SJCRH30 (cell line): ENCODE results near the gene PXN. TPM values are rescaled to one million over a fixed set of nuclear protein-coding genes. Genes with fewer than 3 reads are reported as not detected.
"Not testable (repeated sequence)": the region's sequence is repeated elsewhere in the genome, so short reads cannot be mapped to it uniquely, and the experiment has no call there.

Experiments
- DNase-seq, 2 experiments: peaks; one replicate each; pipeline ENCODE4 v3.0.0-alpha.2; 2015 to 2020
- H3K27ac ChIP-seq: fragments of 250-450 bp; sonication (Bioruptor Pico); 2 replicates; pipeline ENCODE4 v1.5.1; 2020; ENCODE audit warnings: mild to moderate bottlenecking, moderate library complexity
- H3K27me3 ChIP-seq: fragments of 250-450 bp; sonication (Bioruptor Pico); 2 replicates; pipeline ENCODE4 v1.5.1; 2020; ENCODE audit warnings: mild to moderate bottlenecking, moderate library complexity
- H3K36me3 ChIP-seq: fragments of 250-450 bp; sonication (Bioruptor Pico); 2 replicates; pipeline ENCODE4 v1.5.1; 2020; ENCODE audit warnings: mild to moderate bottlenecking, moderate library complexity
- H3K4me1 ChIP-seq: fragments of 250-450 bp; sonication (Bioruptor Pico); 2 replicates; pipeline ENCODE4 v1.5.1; 2020; ENCODE audit warnings: mild to moderate bottlenecking, moderate library complexity
- H3K4me3 ChIP-seq: fragments of 250-450 bp; sonication (Bioruptor Pico); 2 replicates; pipeline ENCODE4 v1.5.1; 2020; ENCODE audit warnings: mild to moderate bottlenecking, moderate library complexity
- H3K9me3 ChIP-seq: fragments of 250-450 bp; sonication (Bioruptor Pico); replicated peaks from 2 replicates; pipeline ENCODE4 v1.5.1; 2020; ENCODE audit warnings: mild to moderate bottlenecking, moderate library complexity
- total RNA-seq: library from RNA; depleted of rRNA; stranded (reverse); fragments of >200 nt; shearing (Covaris generic); gene quantifications from 2 replicates; pipeline ENCODE4 v1.2.3, GENCODE V29; 2014

Gene PXN
- total RNA-seq, 1 experiment from 2014 or later: 29.7 TPM

DNA sequence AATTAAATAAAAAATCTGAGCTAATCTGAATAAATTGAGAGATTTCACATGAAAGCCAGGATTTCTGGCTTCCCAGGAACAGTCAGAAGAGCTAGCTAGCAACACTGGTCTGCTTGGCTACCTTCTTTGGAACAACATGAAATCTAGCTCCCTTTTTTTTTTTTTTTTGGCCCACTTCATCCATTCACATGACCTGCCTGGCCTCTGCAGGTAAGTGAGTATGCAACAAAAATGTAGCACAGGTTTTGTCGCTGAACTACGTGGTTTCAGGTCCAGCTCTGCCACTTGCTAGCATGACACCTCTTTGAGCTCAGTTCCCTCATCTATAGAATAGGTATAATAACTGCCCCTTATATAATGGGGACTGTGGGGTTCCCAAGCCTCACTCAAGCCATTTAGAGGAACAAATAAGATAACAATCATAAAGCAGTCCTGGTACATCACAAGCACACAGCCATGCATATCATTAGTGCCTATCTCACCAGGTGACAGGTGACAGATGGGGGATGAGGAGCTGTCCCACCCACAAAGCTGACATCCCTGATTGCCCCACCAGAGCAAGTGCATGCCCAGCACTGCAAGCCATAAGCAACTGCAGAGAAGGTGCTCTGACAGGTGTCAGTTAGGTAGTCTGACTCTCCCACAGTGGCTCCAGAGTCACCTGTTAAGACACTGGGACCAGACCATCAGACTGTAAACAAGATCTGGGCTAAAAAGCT lies 25.6 kb downstream of the PXN start:
- Histone ChIP-seq H3K27ac (no peak overlapping the region), H3K36me3 (no peaks in the 10 kb centered on the region), H3K9me3 (no peaks in the 10 kb centered on the region), H3K4me1 (peaks cover 34% of the 10 kb centered on the region), H3K4me3 (no peak overlapping the region), H3K27me3 (no peaks in the 10 kb centered on the region)
- DNase-seq: no peak

DNA sequence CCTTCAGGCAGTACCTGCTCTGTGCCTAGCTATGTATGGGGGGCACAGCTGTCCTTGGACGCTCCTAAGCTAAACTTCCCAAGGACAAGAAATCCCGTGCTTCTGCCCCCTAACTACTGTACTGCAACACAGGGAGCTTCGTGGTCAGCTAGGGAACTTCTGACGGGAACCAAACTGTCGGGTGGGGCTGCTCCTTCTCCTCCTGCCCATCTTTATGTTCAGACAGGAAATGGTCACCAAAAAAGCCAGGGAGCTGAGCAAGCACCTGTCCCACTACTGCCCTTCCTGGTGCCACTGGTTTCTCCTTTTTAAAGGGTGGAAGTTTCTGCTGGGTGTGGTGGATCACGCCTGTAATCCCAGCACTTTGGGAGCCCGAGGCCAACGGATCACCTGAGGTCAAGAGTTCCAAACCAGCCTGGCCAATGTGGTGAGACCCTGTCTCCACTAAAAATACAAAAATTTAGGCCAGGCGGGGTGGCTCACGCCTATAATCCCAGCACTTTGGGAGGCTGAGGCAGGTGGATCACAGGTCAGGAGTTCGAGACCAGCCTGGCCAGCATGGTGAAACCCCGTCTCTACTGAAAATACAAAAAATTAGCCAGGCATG lies 26.6 kb downstream of the PXN start:
- DNase-seq: no peak
- no peak overlapping the region for H3K4me3 ChIP-seq
- no peaks in the 10 kb centered on the region for H3K9me3 ChIP-seq
- no peaks in the 10 kb centered on the region for H3K27me3 ChIP-seq
- H3K36me3 ChIP-seq: no peaks in the 10 kb centered on the region
- H3K27ac ChIP-seq: no peak overlapping the region
- peaks cover 39% of the 10 kb centered on the region for H3K4me1 ChIP-seq

DNA sequence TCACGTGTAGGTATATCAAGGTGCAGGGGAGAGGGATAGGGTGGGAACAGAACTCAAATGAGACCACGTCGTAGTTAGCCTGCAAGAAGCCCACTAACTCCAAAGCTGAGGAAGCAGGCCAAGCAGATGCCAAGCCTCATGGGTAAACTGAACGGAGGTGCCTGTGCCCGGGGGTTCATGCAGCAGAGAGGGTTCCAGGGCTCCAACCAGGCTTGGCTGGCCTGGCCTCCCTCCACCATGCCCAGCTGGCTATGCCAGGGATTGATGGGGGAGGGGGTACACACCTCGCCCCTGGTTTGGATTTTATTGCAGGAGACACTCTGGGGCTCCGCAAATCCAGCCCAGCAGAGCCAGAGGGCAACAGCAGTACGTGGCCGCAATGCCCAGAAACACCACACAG lies 27.3 kb downstream of the PXN start:
- Histone ChIP-seq H3K36me3 (no peaks in the 10 kb centered on the region), H3K4me3 (no peak overlapping the region), H3K27ac (no peak overlapping the region), H3K4me1 (peaks cover 39% of the 10 kb centered on the region), H3K27me3 (no peaks in the 10 kb centered on the region), H3K9me3 (no peaks in the 10 kb centered on the region)
- no peak for DNase-seq

DNA sequence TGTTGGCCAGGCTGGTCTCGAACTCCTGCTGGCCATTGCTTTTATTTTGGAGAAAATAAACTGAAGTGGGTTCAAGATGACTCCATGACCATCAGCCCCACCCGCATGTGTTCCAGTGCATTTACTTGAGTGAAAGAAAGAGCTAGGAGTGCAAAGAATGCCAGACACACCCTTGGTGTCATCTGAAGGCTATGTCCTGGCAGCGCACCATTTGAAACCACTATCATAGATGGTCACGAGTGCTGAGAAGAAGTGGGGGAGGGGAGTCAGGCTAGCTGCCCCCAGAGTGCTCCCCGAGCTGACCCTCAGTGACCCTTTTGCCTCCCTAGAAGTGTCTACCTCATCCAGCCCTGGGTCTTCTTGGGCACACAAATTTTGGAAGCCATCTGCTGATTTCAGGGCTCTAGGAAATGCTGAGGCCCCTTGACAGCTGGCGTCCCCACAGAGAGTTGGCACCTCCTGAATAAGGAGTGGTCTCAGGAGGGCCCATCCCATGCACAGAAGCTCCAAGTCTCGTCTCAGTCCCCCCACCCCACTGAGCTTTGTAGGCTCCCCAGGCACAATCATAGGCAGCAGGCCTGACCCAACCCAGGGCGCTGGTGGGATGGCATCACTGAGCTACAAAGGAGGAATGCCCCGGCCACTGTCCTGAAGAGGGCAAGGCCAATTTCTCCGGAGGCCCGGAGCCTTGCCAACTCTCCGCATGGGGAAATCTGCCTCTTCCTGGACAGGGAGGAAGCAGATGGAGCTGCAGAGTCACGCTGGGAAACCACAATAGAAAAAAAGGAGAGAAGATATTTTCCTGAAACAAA lies 28.0 kb downstream of the PXN start:
- DNase-seq: no peak
- Histone ChIP-seq H3K27ac (no peak overlapping the region), H3K4me1 (peaks cover 46% of the 10 kb centered on the region), H3K4me3 (no peak overlapping the region), H3K27me3 (no peaks in the 10 kb centered on the region), H3K36me3 (no peaks in the 10 kb centered on the region), H3K9me3 (no peaks in the 10 kb centered on the region)

DNA sequence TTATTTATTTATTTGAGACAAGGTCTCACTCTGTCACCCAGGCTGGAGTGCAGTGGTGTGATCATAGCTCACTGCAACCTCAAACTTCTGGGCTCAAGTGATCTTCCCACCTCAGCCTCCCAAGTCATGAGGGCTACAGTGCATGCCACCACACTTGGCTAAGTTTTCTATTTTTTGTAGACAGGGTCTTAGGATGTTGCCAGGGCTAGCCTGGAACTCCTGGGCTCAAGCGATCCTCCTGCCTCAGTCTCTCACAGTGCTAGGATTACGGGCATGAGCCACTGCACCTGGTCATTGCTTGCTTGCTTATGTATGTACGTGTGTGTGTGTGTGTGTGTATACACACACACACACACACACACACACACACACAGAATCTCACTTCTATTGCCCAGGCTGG lies 28.7 kb downstream of the PXN start:
- H3K4me1 ChIP-seq: peaks cover 53% of the 10 kb centered on the region
- not testable (repeated sequence) for H3K36me3 ChIP-seq, H3K4me3 ChIP-seq, H3K27me3 ChIP-seq, DNase-seq, H3K9me3 ChIP-seq, H3K27ac ChIP-seq

DNA sequence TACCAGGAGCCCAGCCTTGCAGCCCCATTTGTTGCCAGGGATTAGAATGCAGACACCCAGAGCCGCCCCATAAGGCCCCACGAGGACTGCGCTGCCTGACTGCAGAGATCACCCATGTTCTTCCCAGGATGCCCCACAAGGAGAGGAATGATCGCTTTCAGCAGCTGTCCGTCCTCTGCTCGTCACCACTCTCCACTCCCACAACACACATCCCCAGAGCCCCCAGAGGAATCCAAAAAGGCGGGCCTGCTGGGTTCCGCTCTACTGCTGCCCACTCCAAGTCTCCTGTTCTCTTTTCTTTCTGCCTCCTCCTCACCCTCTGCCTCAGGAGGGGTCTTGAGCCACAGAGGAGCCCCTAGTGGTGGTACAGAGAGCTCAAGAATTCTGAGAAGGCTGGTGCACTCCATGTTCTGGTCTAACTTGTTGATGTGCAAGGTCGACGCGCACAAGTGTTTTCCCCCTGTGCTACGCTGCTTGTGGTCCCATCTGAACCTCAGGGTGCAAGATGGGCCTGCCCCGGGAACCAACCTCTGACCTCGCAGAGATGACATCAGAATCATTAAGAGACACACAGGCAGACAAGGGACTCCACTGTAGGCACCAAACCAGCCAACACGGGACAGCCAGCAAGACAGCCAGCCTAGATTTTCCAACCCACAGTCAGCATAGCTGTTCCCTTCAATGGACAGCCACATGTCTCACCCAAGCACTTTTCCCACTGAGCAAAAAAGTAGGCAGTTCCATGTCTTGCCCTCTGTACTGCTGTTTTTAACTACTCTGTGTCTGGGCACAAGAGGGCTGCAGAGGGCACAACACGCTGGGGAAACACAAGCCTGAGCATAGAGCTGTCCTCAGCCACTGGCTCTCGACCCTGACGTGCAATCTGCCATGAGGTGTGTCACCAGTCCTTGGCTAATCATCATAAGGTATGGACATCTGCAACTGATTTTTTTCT lies 29.9 kb downstream of the PXN start:
- Histone ChIP-seq H3K9me3 (no peaks in the 10 kb centered on the region), H3K27me3 (no peaks in the 10 kb centered on the region), H3K4me1 (peaks cover 65% of the 10 kb centered on the region), H3K36me3 (no peaks in the 10 kb centered on the region), H3K27ac (peak overlapping the region; percentile 98), H3K4me3 (peak overlapping the region; percentile 40)
- peak; percentile 93 to 94 for DNase-seq

DNA sequence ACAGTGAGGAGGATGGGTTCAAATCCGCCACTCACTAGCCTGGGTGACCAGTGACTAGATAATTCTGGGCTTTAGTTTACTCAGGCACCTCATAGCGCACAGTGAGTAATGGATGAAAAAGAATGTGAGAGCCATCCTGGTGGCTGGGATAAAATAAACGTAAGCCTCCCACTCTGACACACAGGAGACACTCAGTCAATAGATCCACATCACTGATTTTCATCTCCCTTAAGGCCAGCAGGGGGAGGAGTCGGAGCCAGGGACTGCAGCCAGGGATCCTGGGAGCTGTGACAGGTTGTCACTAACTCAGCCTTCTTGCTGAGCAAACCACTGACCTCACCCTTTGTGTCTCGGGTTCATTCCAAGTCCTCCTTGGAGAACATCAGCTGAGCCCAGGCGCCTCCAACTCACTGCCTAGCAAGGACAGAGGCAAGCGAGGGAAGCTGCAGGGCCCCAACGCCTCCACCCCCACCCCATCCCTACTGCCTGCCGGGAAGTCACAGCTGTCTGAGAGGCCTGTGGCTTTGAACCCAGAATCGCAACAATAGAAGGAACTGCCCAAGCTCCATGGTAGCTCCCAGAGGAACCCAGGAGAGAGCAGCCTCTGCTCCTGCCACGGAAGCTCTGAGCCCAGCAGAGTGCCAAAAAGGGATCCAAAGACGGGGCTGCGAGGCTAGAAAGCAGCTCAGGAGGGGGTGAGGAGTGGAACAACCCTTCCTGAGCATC lies 30.7 kb downstream of the PXN start:
- Histone ChIP-seq H3K9me3 (no peaks in the 10 kb centered on the region), H3K4me1 (peaks cover 71% of the 10 kb centered on the region), H3K27ac (peak overlapping the region; percentile 98), H3K27me3 (no peaks in the 10 kb centered on the region), H3K4me3 (peak overlapping the region; percentile 40), H3K36me3 (no peaks in the 10 kb centered on the region)
- DNase-seq: peak; percentile 85 to 87

DNA sequence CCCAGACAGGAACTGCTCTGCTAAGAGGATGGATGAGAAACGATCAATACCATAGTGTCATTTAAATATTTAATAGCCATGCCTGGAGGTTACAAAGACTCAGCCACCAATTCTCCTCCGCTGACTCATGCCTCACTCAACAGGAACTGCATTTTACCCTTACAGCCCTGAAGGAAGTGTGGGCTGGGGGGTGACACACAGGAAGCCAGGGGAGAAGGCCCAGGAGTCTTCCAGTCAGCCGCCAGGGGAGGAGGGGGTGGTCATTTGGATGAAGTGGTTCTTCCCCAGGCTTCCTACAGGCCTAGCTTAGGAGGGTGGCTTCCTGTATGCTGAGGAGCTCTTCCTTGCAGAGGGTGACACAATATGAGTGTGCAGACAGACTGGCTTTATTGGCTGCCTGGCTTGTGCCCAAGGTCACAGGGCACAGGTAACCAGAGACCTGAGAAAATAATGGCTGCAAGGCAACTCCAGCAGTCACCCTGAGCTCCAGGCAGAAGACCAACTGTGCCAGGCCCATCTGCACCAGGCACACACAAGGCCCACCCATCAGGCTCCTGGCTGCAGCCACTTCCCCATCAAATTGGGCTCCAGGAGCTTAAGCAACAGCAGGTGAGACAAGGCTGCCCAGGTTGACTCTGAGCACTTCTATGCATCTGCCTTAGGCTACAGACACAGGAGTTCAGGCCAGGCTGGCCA lies 34.1 kb downstream of the PXN start:
- Histone ChIP-seq H3K9me3 (no peaks in the 10 kb centered on the region), H3K4me1 (peaks cover 75% of the 10 kb centered on the region), H3K36me3 (no peaks in the 10 kb centered on the region), H3K27me3 (no peaks in the 10 kb centered on the region), H3K4me3 (peak overlapping the region; percentile 31), H3K27ac (peak overlapping the region; percentile 98)
- peak; percentile 77 to 79 for DNase-seq

DNA sequence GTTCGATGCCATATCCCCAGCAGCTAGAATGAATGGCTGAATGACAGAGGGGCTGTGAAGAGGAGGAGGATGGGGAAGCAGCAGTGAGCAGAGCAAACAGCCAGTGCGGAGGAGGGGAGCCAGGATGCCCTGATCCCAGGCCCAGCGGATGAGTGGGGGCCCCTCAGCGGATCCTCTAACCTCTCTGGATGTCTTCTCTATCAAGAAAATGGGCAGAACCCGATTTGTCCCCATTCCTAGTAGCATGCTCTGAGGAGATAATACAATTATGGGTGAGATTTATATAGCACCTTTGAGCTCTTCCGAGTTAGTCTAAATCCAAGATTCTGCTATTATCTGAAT lies 34.6 kb downstream of the PXN start:
- no peak for DNase-seq
- H3K4me3 ChIP-seq: peak overlapping the region; percentile 31
- no peaks in the 10 kb centered on the region for H3K27me3 ChIP-seq
- peak overlapping the region; percentile 98 for H3K27ac ChIP-seq
- H3K9me3 ChIP-seq: no peaks in the 10 kb centered on the region
- H3K36me3 ChIP-seq: no peaks in the 10 kb centered on the region
- peaks cover 72% of the 10 kb centered on the region for H3K4me1 ChIP-seq

DNA sequence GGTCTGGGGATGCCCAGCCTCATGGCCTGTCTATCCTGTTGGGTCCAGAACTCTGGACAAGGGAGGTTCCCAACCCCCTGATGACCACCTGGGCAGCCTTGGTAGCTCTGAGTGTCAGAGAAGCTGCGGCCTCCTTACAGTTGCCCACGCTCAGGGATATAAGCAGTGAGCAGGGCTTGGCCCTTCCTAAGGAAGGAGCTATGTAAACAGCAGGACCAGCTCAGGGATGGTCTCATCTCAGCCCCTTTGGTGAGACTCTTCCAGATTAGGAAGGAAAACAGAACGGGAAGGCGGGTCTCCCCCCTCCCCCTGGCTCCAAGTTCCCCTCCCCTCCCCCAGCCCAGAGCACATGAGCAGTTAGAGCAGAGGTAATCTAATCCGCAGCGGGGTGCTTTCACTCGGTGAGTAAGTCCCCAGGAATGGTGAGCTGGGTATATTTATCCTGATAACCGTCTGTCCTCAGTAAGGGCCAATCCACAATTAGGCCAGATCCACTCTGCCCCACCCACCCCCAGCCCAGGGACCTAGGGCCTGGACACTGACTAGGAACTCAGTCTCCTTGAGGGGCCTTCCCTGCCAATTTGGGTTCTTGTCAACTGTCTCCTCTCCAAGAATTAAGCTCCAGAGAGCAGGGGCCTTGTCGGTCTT lies 35.1 kb downstream of the PXN start:
- peaks cover 69% of the 10 kb centered on the region for H3K4me1 ChIP-seq
- peak overlapping the region; percentile 98 for H3K27ac ChIP-seq
- DNase-seq: peak; percentile 92 to 93
- H3K36me3 ChIP-seq: no peaks in the 10 kb centered on the region
- peak overlapping the region; percentile 31 for H3K4me3 ChIP-seq
- H3K27me3 ChIP-seq: no peaks in the 10 kb centered on the region
- no peaks in the 10 kb centered on the region for H3K9me3 ChIP-seq

DNA sequence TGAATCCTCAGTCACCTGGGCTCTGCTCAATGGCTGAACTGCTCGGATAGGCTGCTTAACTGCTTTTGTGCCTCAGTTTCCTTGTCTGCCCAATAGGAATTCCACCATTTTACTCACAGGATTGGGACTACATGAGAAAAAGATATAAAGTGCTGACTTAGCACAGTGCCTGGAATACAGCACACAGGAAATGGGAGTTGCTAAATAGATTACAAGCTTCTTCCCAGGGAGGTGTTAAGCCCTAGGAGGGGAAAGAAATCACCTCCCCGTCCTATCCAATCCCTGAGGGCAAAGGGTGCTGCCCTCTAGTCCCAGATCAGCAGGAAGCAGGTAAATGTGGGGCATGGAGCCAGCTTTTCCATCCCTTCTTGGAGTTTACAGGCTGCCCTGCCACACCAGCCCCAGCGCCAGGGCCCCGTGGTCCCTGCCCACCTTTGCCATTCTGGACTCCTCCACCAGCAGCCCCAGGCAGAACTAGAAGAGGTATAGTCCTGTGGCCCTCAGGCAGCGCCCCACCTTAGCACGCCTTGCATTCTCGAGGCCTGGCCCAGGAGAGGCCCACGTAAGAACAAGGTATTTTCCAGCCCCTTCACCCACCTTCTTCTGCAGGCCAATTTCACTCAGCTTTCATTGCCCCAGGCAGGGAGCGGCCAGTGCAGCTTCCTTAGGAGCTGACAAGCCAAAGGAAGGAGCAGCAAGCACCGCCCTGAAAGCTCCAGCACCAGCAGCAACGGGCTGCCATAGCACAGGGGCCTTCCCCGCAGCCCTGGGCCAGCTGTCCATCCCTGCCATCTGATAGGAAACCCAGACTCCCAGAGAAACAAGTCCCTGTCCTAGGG lies 35.8 kb downstream of the PXN start:
- H3K36me3 ChIP-seq: no peaks in the 10 kb centered on the region
- no peaks in the 10 kb centered on the region for H3K27me3 ChIP-seq
- peak; percentile 50 to 66 for DNase-seq
- peak overlapping the region; percentile 98 for H3K27ac ChIP-seq
- peaks cover 70% of the 10 kb centered on the region for H3K4me1 ChIP-seq
- no peaks in the 10 kb centered on the region for H3K9me3 ChIP-seq
- no peak overlapping the region for H3K4me3 ChIP-seq

DNA sequence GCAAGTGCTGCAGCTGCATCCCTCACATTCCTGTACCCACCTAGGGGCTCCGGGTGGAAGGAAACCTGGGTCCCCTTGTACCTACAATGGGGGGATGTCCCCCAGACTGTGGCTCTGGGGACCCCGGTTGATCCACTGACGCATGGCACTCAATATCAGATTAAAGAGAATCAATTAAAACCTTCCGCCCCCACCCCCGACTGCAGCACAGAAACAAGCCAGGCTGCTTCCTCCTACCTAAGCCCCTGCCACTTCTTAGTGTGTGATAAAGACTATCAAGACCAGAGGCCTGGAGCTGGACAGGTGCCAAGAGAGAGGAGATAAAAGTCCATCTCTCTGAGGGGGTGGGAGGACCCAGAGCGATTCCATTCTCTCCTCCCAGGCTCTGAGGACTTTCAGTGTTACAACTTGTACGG lies 36.5 kb downstream of the PXN start:
- H3K27ac ChIP-seq: peak overlapping the region; percentile 98
- peak; percentile 51 to 64 for DNase-seq
- no peaks in the 10 kb centered on the region for H3K27me3 ChIP-seq
- peaks cover 63% of the 10 kb centered on the region for H3K4me1 ChIP-seq
- H3K36me3 ChIP-seq: no peaks in the 10 kb centered on the region
- H3K4me3 ChIP-seq: no peak overlapping the region
- H3K9me3 ChIP-seq: no peaks in the 10 kb centered on the region
